ENCODE results near the gene HTR3A.

Gene HTR3A

DNA sequence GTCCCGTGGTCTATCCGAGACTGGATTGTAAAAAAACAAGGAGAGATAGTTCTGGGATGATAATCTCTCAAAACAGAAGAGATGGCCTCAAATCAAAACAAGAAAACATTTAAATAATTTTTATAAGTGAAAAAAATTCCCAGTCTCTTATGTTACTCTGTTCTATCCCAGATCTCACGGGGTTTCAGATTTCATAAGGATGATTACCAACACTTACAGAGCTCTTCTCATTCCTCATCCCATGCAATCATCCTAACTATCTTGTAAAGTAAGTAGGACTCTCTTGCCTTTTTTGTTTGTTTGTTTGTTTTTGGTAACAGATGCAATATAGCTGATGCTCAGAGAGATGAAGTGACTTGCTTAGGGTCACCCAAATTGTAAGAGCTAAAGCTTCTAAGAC, 64.6 kb downstream of the HTR3A start:
- Histone ChIP-seq H2AFZ (ENCODE audit: low read depth, low read length, severe bottlenecking) (no peak overlapping the region), H3K4me2 (ENCODE audit: low read depth, low read length, poor library complexity, severe bottlenecking) (no peak overlapping the region), H3K4me3 (ENCODE audit: insufficient read depth, low read length, poor library complexity, severe bottlenecking) (no peak overlapping the region), H3K36me3 (ENCODE audit: low read length) (no peaks in the 10 kb centered on the region), H3K9me3 (ENCODE audit: insufficient read depth, low read length) (no peaks in the 10 kb centered on the region), H3K9ac (ENCODE audit: low read length) (no peak overlapping the region), H3K79me2 (ENCODE audit: insufficient read depth, low read length) (no peaks in the 10 kb centered on the region), H3K27me3 (ENCODE audit: low read length) (no peaks in the 10 kb centered on the region), H3K27ac (ENCODE audit: low read depth, low read length) (no peak overlapping the region), H4K20me1 (ENCODE audit: low read depth, low read length) (no peaks in the 10 kb centered on the region), H3K9me2 (replicated peaks; ENCODE audit: insufficient read depth, low read length) (no peaks in the 10 kb centered on the region), H3F3A (ENCODE audit: insufficient read depth) (no peaks in the 10 kb centered on the region)
- TF ChIP-seq CTCF (IDR thresholded peaks at IDR 0.05; ENCODE audit: insufficient read depth, low read length, poor library complexity, severe bottlenecking) (no peak), EZH2phosphoT487 (conservative IDR thresholded peaks at IDR 0.05; ENCODE audit: low read length) (no peak)

Measured in SU-DHL-6 (cell line).